Stomach (tissue), 9 donors: Measurements from ENCODE around the gene SPNS1. TPM values are rescaled to one million over a fixed set of nuclear protein-coding genes. Genes with fewer than 3 reads are reported as not detected.
"Not testable (repeated sequence)": the region's sequence is repeated elsewhere in the genome, so short reads cannot be mapped to it uniquely, and the experiment has no call there.

Experiments
- DNase-seq, 2 donors: peaks; one replicate each; pipeline versions ENCODE4 v3.0.0 to v3.0.0-alpha.2; 2013 to 2019
- H3K27ac ChIP-seq, 5 donors: fragments of 200-600 bp in 4 of 5; sonication (generic) in 4 of 5; one replicate each; pipeline ENCODE4 v1.5.1; 2013 to 2019; ENCODE audit warnings: mild to moderate bottlenecking in 1 of 5, moderate library complexity in 1 of 5
- H3K27me3 ChIP-seq, 3 donors: fragments of 200-600 bp; sonication (generic); one replicate each; pipeline ENCODE4 v1.5.1; 2017 to 2019; ENCODE audit warnings: mixed run types in 1 of 3
- H3K36me3 ChIP-seq, 4 donors: fragments of 200-600 bp; sonication (generic); 1 replicate in 3 of 4; 2 replicates in 1 of 4; pipeline ENCODE4 v1.5.1; 2016 to 2019
- H3K4me1 ChIP-seq, 4 donors: fragments of 200-600 bp; sonication (generic); one replicate each; pipeline ENCODE4 v1.5.1; 2016 to 2019
- H3K4me3 ChIP-seq, 4 donors: fragments of 200-600 bp; sonication (generic) in 3 of 4; one replicate each; pipeline ENCODE4 v1.5.1; 2016 to 2019; ENCODE audit warnings: mild to moderate bottlenecking in 1 of 4
- H3K9me3 ChIP-seq, 4 donors: fragments of 200-600 bp; sonication (generic); one replicate each; pipeline ENCODE4 v1.5.1; 2016 to 2019
- CTCF ChIP-seq, 7 experiments: fragments of 450-650 bp in 4 of 7; fragments of 200-600 bp in 3 of 7; sonication (generic) in 3 of 7; IDR thresholded peaks; one replicate each; pipeline ENCODE4 v1.5.1; 2016 to 2019; ENCODE audit warnings: antibody characterized with exemption in 7 of 7, control low read depth in 2 of 7, mild to moderate bottlenecking in 1 of 7
- EP300 ChIP-seq: sonication (generic); formaldehyde crosslinking; IDR thresholded peaks from one replicate; pipeline ENCODE4 v1.6.1; 2017; ENCODE audit warnings: antibody characterized with exemption
- POLR2A ChIP-seq, 4 donors: fragments of 450-650 bp; IDR thresholded peaks; one replicate each; pipeline ENCODE4 v1.6.1; 2016; ENCODE audit warnings: antibody characterized with exemption in 4 of 4, control low read depth in 2 of 4, mild to moderate bottlenecking in 1 of 4, moderate library complexity in 1 of 4
- POLR2AphosphoS5 ChIP-seq, 3 donors: sonication (generic); formaldehyde crosslinking; IDR thresholded peaks; one replicate each; pipeline ENCODE4 v1.6.1; 2016; ENCODE audit warnings: antibody characterized with exemption in 3 of 3
- WGBS, 5 donors: extraction: QIAGEN DNeasy Blood & Tissue Kit in 3 of 5; methylation state at CpG; one replicate each; pipeline versions ENCODE4 v1.1.5 to v1.1.7; 2013 to 2018; 5-methylcytosine and 5-hydroxymethylcytosine counted together
- intact Hi-C: fragments of 100-400 bp; cut with DNase I; formaldehyde crosslinking; loops from one replicate; pipeline ENCODE4 v1.15.1; 2023; ENCODE audit warnings: low total_unique reads
- polyA plus RNA-seq, 3 donors: library from polyadenylated mRNA; stranded (reverse); fragments of 200-250 nt; gene quantifications; one replicate each; pipeline ENCODE4 v1.2.3, GENCODE V29; 2013
- total RNA-seq, 5 donors: library from RNA; depleted of rRNA; stranded (reverse); fragments of >200 nt; gene quantifications; one replicate each; pipeline versions ENCODE4 v1.1.0 to v1.2.3, GENCODE V29; 2014 to 2016
- donor health status: healthy with polysubstance abuse.
- donor health status: Bipolar disorder and iron deficiency.
- donor health status: healthy.

The SPNS1 gene
- total and polyA plus RNA-seq, 8 donors: 6.1 to 48.3 (median 20.3) TPM

- Histone ChIP-seq H3K27ac (peak overlapping the region; percentile 39 to 87 (median 79)), H3K36me3 (peaks cover 0 to 27% (median 21%) of the 10 kb centered on the region in 4 donors), H3K9me3 (no peaks in the 10 kb centered on the region), H3K4me3 (peak overlapping the region; percentile 90 to 99 (median 96)), H3K27me3 (no peaks in the 10 kb centered on the region), H3K4me1 (peaks cover 8 to 48% (median 32%) of the 10 kb centered on the region in 4 donors)
- 0 to 2% (median 1%) methylated on average over 17 of the region's 17 CpGs for WGBS, 5 donors
- intact Hi-C loops: no loop called here
- TF ChIP-seq POLR2AphosphoS5 (IDR thresholded peaks at IDR 0.05): no peak
- peak in 4 of 7 experiments; percentile 12 to 44 (median 41) for TF ChIP-seq CTCF (IDR thresholded peaks at IDR 0.05)
- TF ChIP-seq EP300: no peak
- no peak for TF ChIP-seq POLR2A (IDR thresholded peaks at IDR 0.05)
- DNase-seq: peak; percentile 44 to 81
These were observed 556 bp upstream of the SPNS1 start for GRCh38 chr16:28974007-28974436.

- peak overlapping the region in 4 of 5 donors; percentile 77 to 87 (median 83) for H3K27ac ChIP-seq
- 6 to 27% (median 9%) methylated on average over 14 to 30 of the region's 30 CpGs for WGBS, 5 donors
- TF ChIP-seq POLR2A (IDR thresholded peaks at IDR 0.05): no peak
- no peak for TF ChIP-seq EP300
- no peaks in the 10 kb centered on the region for H3K27me3 ChIP-seq
- H3K4me1 ChIP-seq: peaks cover 8 to 48% (median 32%) of the 10 kb centered on the region in 4 donors
- H3K4me3 ChIP-seq: peak overlapping the region; percentile 90 to 99 (median 96)
- H3K9me3 ChIP-seq: no peaks in the 10 kb centered on the region
- DNase-seq: no peak
- intact Hi-C loops: no loop called here
- peaks cover 7 to 39% (median 33%) of the 10 kb centered on the region in 4 donors for H3K36me3 ChIP-seq
These were observed 601 bp downstream of the SPNS1 start for GRCh38 chr16:28975158-28975599.

- no peaks in the 10 kb centered on the region for H3K27me3 ChIP-seq
- peak in 1 of 2 donors; percentile 57 for DNase-seq
- H3K4me3 ChIP-seq: no peak overlapping the region
- peaks cover 8 to 47% (median 32%) of the 10 kb centered on the region in 4 donors for H3K4me1 ChIP-seq
- intact Hi-C loops: no loop called here
- TF ChIP-seq EP300 (no peak), POLR2AphosphoS5 (IDR thresholded peaks at IDR 0.05) (no peak), CTCF (IDR thresholded peaks at IDR 0.05) (peak in 5 of 7 experiments; percentile 11 to 35 (median 30))
- H3K36me3 ChIP-seq: peaks cover 29 to 67% (median 61%) of the 10 kb centered on the region in 4 donors
- H3K27ac ChIP-seq: no peak overlapping the region
- WGBS, 5 donors: 67 to 76% (median 70%) methylated on average over 11 of the region's 11 CpGs
- no peaks in the 10 kb centered on the region for H3K9me3 ChIP-seq
These were observed 3.4 kb downstream of the SPNS1 start for GRCh38 chr16:28977703-28978662.

- H3K9me3 ChIP-seq, H3K27me3 ChIP-seq, H3K4me3 ChIP-seq, DNase-seq, intact Hi-C loops, H3K27ac ChIP-seq: not testable (repeated sequence)
- 85 to 93% (median 89%) methylated on average over 5 to 7 of the region's 7 CpGs for WGBS, 5 donors
- Histone ChIP-seq H3K4me1 (peaks cover 5 to 38% (median 17%) of the 10 kb centered on the region in 4 donors), H3K36me3 (peaks cover 48 to 90% (median 84%) of the 10 kb centered on the region in 4 donors)
These were observed 5.8 kb downstream of the SPNS1 start for GRCh38 chr16:28980330-28980729.

- Histone ChIP-seq H3K4me1 (peaks cover 0 to 32% (median 11%) of the 10 kb centered on the region in 4 donors), H3K36me3 (peaks cover 48 to 96% (median 90%) of the 10 kb centered on the region in 4 donors), H3K27me3 (no peaks in the 10 kb centered on the region), H3K4me3 (no peak overlapping the region), H3K27ac (no peak overlapping the region), H3K9me3 (no peaks in the 10 kb centered on the region)
- DNase-seq: no peak
- intact Hi-C loops: no loop called here
- TF ChIP-seq EP300 (no peak), POLR2A (IDR thresholded peaks at IDR 0.05) (no peak), CTCF (IDR thresholded peaks at IDR 0.05) (no peak)
- WGBS, 5 donors: 84 to 97% (median 97%) methylated on average over 7 of the region's 7 CpGs
These were observed 6.4 kb downstream of the SPNS1 start for GRCh38 chr16:28980929-28981328.
